G401.6 (cell line): Measurements from ENCODE around the gene CCDC88B.

Experiments used
- FAIRE-seq: peaks from 2 replicates; lab custom pipeline; 2012; peaks lifted over from hg19 to GRCh38; lab: Jason Lieb, UNC

Gene CCDC88B

DNA sequence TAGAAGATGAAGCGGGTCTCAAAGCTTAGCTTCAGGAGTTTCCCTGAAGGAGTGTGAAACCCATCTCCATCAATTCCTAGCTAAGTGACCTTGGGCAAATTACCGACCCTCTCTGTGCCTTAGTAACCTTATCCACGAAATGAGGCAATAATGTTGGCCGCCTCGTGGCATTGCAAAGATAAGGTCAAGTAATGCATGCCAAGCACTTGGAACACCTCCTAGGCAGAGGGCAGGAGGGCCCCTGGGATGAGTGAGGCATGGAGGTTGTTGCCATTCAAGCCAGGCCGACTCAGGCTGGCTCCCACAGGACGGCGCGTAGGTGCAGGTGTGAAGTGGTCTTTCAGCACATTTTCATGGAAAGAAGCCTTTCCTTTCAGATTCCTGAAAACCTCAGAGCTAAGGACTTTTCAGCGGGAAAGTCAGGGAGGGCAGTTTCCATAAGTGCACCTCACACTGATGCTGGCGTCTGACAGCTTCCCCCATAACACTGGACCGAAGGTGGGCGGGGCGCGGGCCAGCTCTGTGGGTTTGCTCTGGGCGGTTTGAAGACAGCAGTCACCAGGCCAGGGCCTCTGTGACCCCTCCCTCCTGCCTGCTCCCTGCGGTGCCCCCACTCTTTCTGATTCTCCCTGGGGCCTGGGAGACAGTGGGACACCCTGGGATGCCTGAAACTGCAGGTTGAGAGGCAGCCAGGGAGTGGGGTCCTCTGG lies 44.2 kb downstream of the CCDC88B start:
- FAIRE-seq = no peak

DNA sequence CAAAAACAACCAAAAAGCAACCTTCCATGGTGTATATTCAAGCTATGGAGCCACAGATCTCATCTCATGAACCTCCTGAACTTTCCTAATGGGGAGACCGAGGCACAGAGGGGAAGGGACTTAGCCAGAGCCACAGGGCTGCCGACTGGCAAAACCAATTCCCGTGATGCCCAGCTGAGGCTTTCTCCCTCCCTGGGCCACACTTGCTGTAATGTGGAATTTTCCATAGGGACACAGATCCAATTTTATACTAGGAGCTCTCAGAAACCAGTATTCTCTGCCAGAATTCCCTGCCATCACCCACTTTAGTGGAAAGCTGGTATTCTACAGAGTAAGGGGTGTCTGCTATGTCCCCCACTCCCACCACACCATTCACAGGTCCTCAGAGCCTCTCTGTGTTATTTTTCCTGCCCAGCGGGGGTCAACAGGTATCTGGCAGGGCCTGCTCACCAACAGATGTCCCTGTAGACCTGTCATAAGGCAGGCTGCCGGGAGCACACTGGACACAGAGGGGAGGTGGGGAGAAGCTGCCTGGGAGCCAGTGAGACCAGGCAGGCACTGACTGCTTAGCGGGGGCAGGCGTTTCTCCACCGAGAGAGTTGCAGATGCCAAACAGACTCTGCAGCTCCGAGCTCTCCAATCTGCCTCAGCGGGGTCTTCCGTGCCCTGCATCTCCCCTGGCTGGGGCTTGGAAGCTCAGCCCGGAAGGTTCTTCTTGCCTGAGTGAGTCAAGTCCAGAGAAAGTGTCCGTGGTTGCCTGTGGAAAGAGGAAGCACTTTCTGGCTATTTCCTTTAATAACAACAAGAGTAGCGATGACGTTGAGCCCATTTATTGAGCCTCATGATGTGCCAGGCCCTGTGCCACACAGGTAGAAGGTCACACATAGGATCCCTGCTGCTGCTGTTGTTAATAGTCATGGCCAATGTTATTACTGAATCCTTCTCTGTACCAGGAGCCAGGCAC lies 45.3 kb downstream of the CCDC88B start:
- FAIRE-seq = no peak

DNA sequence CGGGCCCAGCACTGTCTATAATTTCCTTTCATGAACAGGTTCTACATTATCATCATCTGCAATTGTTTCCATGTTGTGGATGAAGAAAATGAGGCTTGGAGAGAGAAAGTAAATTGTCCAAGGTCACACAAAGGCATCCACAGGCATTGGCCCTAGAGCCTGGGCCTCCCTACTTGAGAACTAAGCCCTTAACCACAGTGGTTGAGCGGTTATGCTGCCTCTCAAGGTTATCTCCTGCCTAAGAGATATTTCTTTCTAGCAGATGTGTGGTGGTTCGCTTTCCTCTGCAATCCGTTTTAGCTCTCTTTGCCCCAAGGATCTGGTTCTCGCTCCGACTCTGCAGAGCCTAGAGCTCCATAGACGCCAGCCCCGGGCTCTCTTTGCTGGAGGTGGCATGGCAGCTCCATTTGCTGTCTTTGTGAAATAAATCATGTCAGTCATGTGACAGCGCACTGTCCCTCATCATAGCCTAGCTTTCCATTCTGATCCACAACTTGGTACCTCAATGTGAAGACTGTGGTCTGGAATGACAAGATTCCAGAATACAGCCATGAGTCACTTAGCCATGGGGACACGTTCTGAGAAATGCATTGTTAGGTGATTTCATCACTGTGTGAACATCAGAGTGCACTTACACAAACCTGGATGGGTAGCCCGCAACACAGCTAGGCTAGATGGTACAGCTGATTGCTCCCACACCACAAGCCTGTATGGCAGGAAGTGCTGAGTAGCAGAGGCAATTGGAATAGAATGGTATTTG lies 46.1 kb downstream of the CCDC88B start:
- no peak for FAIRE-seq

DNA sequence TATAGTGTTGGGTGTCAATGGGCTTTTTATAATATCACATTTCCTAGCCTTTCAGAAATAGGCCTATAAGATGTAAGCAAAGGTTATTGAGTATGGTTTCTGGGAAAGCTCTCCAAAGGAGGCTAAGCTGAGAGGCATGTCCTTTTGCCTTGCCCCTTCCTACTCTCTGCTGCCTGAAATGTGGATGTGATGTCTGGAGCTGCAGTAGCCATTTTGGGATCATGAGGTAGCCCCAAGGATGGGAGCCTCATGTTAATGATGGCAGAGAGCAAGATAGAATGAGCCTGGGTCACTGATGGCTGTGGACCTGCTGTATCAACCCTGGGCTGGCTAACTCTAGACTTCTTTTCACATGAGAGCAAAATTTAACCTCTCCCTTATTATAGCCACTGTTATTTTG lies 47.9 kb downstream of the CCDC88B start:
- no peak for FAIRE-seq

DNA sequence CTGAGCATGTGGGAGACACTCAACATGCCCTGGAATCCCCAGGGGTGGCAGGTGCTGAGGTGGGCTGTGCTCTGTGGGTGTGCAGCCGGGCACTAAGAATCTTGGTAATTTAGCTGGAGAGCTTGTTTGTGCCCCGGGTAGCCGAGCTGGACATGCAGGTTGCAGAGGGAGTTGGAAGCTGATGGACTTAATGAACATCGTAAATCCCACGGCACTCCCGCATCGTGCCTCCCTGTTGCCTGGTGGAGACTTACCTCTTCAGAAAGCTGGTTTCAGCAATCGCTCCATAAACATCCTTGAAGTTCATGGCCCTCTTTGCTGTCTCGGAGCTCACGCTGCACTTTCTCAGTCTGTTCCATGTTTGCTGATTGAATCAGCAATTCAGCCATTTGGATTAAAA lies 48.9 kb downstream of the CCDC88B start:
- no peak for FAIRE-seq

DNA sequence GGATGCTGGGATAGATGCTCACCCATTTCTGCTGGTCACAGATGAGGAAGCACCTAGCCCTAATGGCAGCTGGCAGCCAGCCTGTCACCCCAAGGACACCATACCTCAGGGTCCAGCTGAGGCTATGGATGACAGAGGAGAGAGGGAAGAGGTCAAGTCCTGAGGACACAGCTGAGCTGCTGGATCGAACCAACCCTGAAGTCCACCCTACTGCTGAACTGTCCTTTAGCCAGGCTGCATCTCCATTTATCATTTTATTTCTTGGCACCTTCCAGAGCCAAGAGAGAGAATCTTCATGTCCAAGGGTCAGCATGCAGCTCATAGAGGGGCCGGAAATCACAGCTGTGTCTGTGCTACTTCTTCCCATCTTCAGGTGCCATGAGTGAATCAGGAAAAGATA lies 49.8 kb downstream of the CCDC88B start:
- no peak for FAIRE-seq

DNA sequence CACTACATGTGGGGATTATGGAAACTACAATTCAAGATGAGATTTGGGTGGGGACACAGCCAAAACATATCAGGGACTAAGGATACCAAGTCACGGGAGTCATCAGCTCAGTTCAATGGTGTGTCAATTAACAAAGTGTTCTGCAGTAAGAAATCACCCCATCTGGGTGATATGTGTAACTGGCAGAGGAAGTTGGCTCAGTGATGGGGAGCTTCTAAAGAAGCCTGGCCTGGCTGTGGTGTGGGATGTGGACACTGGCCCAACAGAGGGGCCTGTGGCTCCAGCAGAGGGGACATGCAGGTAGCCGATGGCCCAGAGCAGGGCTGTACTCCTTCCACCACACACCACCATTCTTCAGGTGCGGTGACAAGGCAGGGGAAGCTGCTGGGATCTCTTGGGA lies 50.6 kb downstream of the CCDC88B start:
- no peak for FAIRE-seq

DNA sequence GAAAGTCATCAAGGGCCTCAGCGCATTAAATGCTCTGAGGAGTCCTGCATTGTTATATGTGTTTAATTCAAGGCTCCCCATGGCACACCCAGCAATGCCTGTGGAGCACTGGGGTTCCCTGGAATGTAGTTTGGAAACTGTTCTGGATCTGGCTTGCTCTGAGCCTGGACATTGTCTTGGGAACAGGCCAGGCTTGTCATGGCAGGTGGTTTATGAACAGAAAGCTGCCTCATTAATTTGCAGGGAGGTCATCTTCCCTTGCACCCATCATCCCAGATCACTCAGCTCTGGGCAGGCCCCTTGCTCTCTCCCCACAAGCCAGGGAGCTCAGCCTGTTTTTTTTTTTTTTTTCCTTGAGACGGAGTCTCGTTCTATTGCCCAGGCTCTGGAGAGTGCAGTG lies 51.8 kb downstream of the CCDC88B start:
- FAIRE-seq = no peak

DNA sequence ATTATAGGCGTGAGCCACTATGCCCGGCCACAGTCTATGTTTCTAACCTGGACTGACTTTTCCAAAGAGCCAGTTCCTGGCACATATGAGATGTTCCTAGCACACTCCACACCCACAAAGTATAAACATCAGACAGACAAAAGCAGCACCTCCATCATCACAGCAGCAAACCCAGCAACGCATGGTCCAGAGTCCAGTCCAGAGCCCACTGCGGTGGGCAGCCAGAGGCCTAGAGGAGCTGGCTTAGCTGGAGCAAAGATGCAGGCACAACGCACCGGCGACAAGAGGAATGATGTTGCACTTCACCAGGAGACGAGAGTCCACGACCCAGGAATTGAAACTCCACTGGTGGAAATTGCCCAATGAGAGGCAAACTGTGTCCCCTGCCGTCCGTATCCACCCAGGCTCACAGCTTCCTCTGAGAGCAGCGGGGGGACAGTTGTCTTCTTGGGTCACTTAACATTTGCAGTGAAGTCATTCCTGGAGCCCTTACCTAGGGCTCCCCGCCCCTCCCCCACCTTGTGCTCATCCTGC lies 55.6 kb downstream of the CCDC88B start:
- FAIRE-seq = no peak

DNA sequence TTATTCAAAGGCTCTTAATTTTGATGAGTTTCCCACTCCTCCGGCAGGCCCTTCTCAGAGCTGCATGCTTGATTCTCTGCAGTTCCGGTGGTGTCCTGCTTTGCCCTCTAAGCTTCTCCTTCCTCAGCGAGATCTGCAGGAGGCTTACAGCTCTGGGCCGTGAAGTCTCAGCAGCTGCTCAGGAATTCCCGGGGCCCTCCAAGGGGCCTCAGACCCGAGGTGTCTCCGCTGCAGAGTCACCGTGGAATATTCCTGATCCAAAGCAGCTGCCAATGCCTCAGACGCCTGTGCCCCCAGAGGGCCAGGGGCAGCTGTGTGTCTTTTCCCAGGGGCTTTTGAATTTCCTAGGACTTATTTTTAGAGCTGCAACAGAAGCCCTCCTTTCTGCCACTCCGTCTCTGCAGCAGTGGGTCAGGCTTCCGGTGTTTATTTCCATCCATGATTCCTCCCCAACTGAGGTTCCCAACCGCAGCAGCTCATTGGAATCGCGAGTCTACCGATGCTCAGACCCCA lies 56.1 kb downstream of the CCDC88B start:
- FAIRE-seq = no peak

DNA sequence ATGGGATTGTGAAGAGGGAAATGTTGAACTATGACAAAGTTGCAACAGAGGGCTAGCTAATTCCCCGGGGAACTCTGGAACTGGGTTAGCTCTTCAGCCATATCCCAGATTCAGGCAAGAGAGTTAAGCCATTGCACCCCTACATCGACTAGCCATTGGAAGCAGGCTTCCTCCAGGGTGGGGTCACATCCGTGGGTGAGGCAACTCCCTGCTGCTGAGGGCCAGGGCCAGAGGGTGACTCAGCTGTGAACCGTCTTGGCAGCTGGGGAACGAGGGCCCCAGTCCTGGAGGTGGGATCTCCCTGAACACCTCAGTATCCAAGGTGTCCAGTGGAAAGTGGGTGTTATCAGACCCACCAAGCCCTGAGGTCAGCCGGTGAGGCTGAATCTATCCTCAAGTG lies 60.1 kb downstream of the CCDC88B start:
- FAIRE-seq = no peak

DNA sequence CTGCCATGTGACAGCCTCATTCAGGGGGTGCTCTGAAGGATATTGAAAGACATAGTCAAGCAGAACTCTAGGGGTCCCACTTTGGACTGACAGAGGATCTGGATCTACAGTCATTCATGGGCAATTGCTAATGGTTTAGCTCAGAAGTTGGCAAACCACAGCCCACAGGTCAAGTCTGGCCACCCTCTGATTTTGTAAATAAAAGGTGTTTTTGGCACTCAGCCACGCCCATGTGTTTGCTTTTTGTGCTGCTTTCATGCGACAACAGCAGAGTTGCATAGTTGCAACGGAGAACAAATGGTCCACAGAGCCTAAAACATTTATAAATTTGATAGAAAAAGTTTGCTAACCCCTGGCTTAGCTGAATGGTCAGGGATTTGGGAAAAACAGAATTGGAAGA lies 60.7 kb downstream of the CCDC88B start:
- no peak for FAIRE-seq

DNA sequence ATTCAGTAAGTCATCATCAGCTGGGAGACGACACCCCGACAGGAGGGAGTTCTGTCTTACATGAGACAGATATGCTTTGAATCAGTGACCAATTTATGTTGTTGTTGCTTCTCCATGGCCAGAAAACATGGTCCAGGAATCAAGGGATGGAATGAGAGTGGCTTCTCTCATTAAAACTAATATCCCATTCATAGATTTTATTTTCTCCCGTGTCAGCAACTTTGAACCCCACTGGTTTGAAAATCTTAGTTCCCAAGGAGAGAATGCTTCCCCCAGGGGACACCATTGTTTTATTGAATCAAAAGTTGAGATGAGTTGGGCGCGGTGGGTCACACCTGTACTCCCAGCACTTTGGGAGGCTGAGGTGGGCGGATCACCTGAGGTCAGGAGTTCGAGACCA lies 61.8 kb downstream of the CCDC88B start:
- FAIRE-seq = no peak

DNA sequence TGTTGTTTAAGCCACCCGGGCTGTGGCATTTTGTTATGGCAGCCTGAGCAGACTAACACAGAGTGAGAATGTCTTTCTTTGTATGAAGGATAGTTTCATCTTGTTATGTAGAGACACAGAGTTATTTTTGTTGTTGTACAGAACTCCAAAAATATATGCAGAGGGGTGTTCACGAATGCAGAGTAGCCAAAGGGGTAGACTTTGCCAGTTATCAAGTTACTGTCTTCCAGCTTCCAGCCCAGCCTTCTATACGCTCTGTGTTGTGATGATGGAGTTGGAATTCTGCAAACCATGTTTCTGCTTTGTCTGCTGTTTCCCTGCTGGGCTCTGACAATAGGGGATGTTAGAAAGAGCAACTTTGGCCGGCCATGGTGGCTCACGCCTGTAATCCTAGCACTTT lies 63.1 kb downstream of the CCDC88B start:
- no peak for FAIRE-seq

DNA sequence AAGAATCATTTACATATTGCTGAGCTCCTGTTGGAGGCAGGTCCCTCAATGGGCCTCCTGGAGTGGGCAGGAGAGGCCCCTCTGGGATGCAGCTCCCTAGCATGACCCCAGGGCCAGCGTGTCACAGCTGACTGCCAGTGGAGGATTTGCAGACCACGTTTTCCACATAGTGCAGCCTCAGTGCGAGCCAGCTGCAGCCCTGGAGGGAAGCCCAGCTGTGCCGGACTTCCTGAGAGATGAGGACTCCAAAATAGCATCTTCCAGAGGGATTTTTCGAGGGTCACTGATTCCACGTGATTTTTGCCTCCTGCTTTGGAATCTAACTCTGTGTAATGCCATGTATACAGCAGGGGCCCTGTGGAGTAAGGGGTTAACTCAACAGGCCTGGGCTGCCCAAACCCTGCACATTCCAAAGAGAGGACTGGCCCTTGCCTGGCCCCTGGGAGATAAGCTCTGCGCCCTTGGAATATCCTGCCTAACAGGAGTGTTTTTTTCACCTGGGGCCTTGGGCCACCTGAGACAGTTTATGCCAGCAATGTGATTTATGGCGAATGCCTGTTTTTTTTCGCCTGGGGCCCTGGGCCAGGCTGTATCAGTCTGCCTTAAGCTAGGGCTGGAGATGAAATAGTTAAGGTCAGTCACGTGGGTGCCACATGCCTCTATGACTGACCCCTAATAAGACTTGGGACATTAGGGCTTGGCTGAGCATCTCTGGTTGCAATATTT lies 66.4 kb downstream of the CCDC88B start:
- peak; percentile 15 for FAIRE-seq
